PC-9 (cell line): ENCODE measurements around the gene CLBA1. TPM values are rescaled to one million over a fixed set of nuclear protein-coding genes. Genes with fewer than 3 reads are reported as not detected.

Experiments
- BruUV-seq: library from RNA; stranded (reverse); fragments of 400-500 nt; replicated peaks from 2 replicates; lab custom pipeline; 2021; lab: Mats Ljungman, UMichigan
- CTCF ChIA-PET: fragments of 300-600 bp; sonication (Branson Sonifier 250); formaldehyde crosslinking; loops from one replicate; lab custom pipeline; 2022; ENCODE audit warnings: antibody characterized with exemption; lab: Charles Lee
- POLR2A ChIA-PET: fragments of 300-600 bp; sonication (Branson Sonifier 250); formaldehyde crosslinking; loops from one replicate; lab custom pipeline; 2022; ENCODE audit warnings: antibody characterized with exemption; ENCODE audit not compliant: unreplicated experiment; lab: Charles Lee
- DNase-seq, 2 experiments: peaks; one replicate each; pipeline versions ENCODE4 v3.0.0 to v3.0.0-alpha.2; 2015 to 2022; ENCODE audit warnings: mixed read lengths in 1 of 2
- H2AFZ ChIP-seq: fragments of 200-600 bp; sonication (generic); 2 replicates; pipeline ENCODE4 v1.8.1; 2017; ENCODE audit warnings: antibody characterized with exemption
- H3F3A ChIP-seq: fragments of 200-600 bp; sonication (generic); 2 replicates; pipeline ENCODE4 v1.8.1; 2017; ENCODE audit warnings: antibody characterized with exemption, mild to moderate bottlenecking, low read depth; ENCODE audit not compliant: insufficient read depth
- H3K27ac ChIP-seq: fragments of 200-600 bp; sonication (generic); 2 replicates; pipeline ENCODE4 v1.6.1; 2016; ENCODE audit warnings: mixed run types
- H3K27me3 ChIP-seq: fragments of 200-600 bp; sonication (generic); 2 replicates; pipeline ENCODE4 v1.6.1; 2016; ENCODE audit warnings: low read depth, mixed run types; ENCODE audit not compliant: insufficient read depth
- H3K36me3 ChIP-seq: fragments of 200-600 bp; sonication (generic); 2 replicates; pipeline ENCODE4 v1.6.1; 2016; ENCODE audit warnings: low read depth, mixed run types
- H3K4me1 ChIP-seq: fragments of 200-600 bp; sonication (generic); replicated peaks from 2 replicates; pipeline ENCODE4 v1.6.1; 2016; ENCODE audit warnings: mixed run types; ENCODE audit not compliant: insufficient read depth
- H3K4me2 ChIP-seq: fragments of 200-600 bp; sonication (generic); 2 replicates; pipeline ENCODE4 v1.6.1; 2017; ENCODE audit warnings: mixed run types
- H3K4me3 ChIP-seq: fragments of 200-600 bp; sonication (generic); 2 replicates; pipeline ENCODE4 v1.6.1; 2016; ENCODE audit warnings: mixed run types
- H3K79me2 ChIP-seq: fragments of 200-600 bp; sonication (generic); 2 replicates; pipeline ENCODE4 v1.6.1; 2017; ENCODE audit warnings: low read depth, mixed run types
- H3K9me2 ChIP-seq: fragments of 200-600 bp; sonication (generic); 2 replicates; pipeline ENCODE4 v1.8.1; 2017; ENCODE audit warnings: mild to moderate bottlenecking; ENCODE audit not compliant: insufficient read depth
- H3K9me3 ChIP-seq: fragments of 200-600 bp; sonication (generic); 2 replicates; pipeline ENCODE4 v1.8.1; 2016; ENCODE audit warnings: low read depth; ENCODE audit not compliant: insufficient read depth
- H4K20me1 ChIP-seq: fragments of 200-600 bp; sonication (generic); 2 replicates; pipeline ENCODE4 v1.8.1; 2017; ENCODE audit not compliant: insufficient read depth
- EZH2 ChIP-seq: fragments of 200-600 bp; sonication (generic); IDR thresholded peaks from 2 replicates; pipeline ENCODE4 v1.8.0; 2017; ENCODE audit warnings: antibody characterized with exemption, low read depth
- intact Hi-C: fragments of 100-400 bp; cut with micrococcal nuclease; formaldehyde crosslinking; loops from one replicate; pipeline ENCODE4 v1.10.0; 2022; ENCODE audit not compliant: unreplicated experiment
- total RNA-seq: library from RNA; stranded (reverse); gene quantifications from 2 replicates; pipeline ENCODE4 v1.2.3, GENCODE V29; 2021
- TF ChIP-seq, protein P1 (sequence below): fragments of 200-600 bp; sonication (generic); conservative IDR thresholded peaks from 2 replicates; pipeline ENCODE4 v1.6.1; 2017; ENCODE audit warnings: mixed run types, antibody characterized with exemption, mild to moderate bottlenecking, moderate library complexity

Gene CLBA1
- total RNA-seq, 1 experiment from 2014 or later = 12.6 TPM

DNA sequence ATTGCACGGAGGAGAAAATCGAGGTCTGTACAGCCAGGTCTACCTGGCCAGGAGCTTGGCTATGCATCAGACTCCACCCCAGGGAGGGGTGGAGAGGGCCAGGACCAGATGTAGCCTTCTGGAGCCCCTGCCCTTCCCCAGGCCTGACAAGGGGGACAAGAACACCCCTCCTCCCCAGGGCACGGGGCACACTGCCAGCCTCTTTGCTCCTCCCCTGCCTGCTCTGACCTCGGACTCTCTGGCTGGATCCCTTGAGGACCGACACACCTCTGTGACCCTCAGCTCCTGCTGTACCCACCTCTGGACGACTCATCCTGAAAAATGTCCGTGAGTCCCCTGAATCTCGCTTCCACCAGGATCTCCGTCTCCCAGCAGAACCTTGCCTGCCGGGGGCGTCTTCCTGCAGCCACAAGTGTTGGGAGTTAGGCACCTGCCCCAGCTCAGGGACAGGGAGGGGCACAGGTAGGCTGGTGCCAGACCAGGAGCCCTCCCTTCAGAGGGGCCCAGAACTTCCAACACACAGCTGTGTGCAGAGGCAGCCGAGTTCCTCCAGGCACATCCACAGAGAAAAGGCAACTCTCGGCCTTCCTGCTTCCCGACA lies 29.2 kb upstream of the CLBA1 start:
- CTCF ChIA-PET = no interaction called here
- intact Hi-C loops = no loop called here
- H3K9me2 ChIP-seq = no peaks in the 10 kb centered on the region
- H3K27ac ChIP-seq = no peak overlapping the region
- no peaks in the 10 kb centered on the region for H3K4me1 ChIP-seq
- BruUV-seq = no TSS peak
- TF ChIP-seq EZH2 = no peak
- TF ChIP-seq, protein P1, sequence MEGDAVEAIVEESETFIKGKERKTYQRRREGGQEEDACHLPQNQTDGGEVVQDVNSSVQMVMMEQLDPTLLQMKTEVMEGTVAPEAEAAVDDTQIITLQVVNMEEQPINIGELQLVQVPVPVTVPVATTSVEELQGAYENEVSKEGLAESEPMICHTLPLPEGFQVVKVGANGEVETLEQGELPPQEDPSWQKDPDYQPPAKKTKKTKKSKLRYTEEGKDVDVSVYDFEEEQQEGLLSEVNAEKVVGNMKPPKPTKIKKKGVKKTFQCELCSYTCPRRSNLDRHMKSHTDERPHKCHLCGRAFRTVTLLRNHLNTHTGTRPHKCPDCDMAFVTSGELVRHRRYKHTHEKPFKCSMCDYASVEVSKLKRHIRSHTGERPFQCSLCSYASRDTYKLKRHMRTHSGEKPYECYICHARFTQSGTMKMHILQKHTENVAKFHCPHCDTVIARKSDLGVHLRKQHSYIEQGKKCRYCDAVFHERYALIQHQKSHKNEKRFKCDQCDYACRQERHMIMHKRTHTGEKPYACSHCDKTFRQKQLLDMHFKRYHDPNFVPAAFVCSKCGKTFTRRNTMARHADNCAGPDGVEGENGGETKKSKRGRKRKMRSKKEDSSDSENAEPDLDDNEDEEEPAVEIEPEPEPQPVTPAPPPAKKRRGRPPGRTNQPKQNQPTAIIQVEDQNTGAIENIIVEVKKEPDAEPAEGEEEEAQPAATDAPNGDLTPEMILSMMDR = no peak
- H3K4me2 ChIP-seq = no peak overlapping the region
- no peaks in the 10 kb centered on the region for H3K9me3 ChIP-seq
- H2AFZ ChIP-seq = no peak overlapping the region
- H3K36me3 ChIP-seq = no peaks in the 10 kb centered on the region
- DNase-seq = no peak
- no peak overlapping the region for H3K4me3 ChIP-seq
- POLR2A ChIA-PET = no interaction called here
- H4K20me1 ChIP-seq = no peaks in the 10 kb centered on the region
- no peaks in the 10 kb centered on the region for H3K27me3 ChIP-seq
- no peaks in the 10 kb centered on the region for H3F3A ChIP-seq
- no peaks in the 10 kb centered on the region for H3K79me2 ChIP-seq

DNA sequence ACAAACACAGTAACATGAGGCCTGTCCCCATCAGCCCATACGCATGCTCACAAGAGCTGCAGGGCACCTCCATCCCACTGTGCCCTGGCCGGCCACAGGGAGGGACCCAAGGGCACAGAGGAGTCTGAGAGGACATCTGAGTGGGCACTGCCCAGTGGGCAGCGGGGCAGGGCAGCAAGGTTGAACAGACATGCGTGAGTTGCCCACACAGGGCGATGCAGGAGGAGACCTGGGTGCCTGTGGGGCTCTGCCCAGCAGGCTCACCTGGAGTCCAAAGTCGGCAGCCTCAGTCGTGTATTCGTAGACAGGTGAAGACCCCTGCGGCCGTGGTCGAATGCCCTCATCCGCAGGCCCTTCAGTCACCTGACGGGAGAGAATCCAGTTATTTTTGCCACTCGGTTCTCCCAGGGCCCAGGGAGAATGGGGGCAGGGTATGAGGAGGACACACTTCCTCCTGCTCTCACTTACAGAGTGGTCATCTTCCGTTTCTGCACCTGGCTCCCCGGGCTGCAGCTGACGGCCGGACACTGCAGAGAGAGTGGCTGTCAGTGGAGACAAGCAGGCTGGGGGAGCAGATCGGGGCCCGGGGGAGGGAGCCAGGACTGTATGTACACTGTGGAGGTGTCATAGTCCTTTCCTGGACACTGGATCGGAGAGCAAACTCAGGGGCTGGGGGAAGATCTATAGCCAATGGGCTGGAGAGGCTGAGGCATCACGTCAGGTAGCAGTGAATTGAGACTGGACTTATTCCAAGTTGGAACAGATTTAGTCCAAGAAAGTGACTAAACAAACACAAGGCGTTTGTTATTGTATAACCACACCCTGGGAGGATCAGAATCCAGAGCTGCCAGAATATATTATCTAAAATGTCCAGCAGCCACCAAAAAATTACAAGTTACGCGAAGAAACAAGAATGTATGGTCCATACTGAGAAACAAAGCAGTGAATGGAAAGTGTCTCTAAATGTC lies 28.2 kb upstream of the CLBA1 start:
- Histone ChIP-seq H3K4me2 (no peak overlapping the region), H3K27ac (no peak overlapping the region), H3K9me2 (no peaks in the 10 kb centered on the region), H3K4me3 (no peak overlapping the region), H2AFZ (no peak overlapping the region), H3K79me2 (no peaks in the 10 kb centered on the region), H3K36me3 (no peaks in the 10 kb centered on the region), H3K9me3 (no peaks in the 10 kb centered on the region), H3K4me1 (no peaks in the 10 kb centered on the region), H3F3A (no peaks in the 10 kb centered on the region), H4K20me1 (no peaks in the 10 kb centered on the region), H3K27me3 (no peaks in the 10 kb centered on the region)
- POLR2A ChIA-PET = no interaction called here
- CTCF ChIA-PET = no interaction called here
- no peak for DNase-seq
- TF ChIP-seq EZH2 = no peak
- TF ChIP-seq, protein P1 = no peak
- BruUV-seq = no TSS peak
- intact Hi-C loops = no loop called here

DNA sequence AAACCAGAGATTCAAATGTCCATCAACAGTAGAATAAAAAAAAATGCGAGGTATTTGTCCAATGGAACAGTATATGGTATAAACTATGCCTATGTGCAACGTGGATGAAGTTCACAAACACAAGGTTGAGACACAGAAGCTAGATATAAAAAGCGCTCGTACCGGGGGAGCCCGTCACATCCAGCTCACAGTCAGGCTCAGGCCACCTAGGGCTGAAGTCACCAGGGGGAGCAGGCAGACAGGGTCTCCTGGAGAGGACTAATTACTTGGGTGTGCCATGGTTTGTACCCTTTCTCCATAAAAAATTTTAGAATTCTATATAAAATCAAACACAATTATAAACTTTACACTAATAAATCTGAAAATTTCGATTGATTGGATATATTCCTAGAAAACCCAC lies 21.0 kb upstream of the CLBA1 start:
- H3K27me3 ChIP-seq = no peaks in the 10 kb centered on the region
- BruUV-seq = no TSS peak
- intact Hi-C loops = no loop called here
- H3K4me3 ChIP-seq = no peak overlapping the region
- no peak for DNase-seq
- H3K36me3 ChIP-seq = no peaks in the 10 kb centered on the region
- H3K9me3 ChIP-seq = no peaks in the 10 kb centered on the region
- no peaks in the 10 kb centered on the region for H4K20me1 ChIP-seq
- H3K9me2 ChIP-seq = no peaks in the 10 kb centered on the region
- H3F3A ChIP-seq = peaks cover 3% of the 10 kb centered on the region; the same call in 1 of the 2 replicates
- no peak for TF ChIP-seq EZH2
- TF ChIP-seq, protein P1 = no peak
- H3K79me2 ChIP-seq = no peaks in the 10 kb centered on the region
- H3K27ac ChIP-seq = no peak overlapping the region
- POLR2A ChIA-PET = no interaction called here
- no peak overlapping the region for H3K4me2 ChIP-seq
- CTCF ChIA-PET = no interaction called here
- no peak overlapping the region for H2AFZ ChIP-seq
- H3K4me1 ChIP-seq = peaks cover 14% of the 10 kb centered on the region
